CD4-positive, alpha-beta T cell treated with Interleukin-10 for 1 hour (primary cell): Measurements from ENCODE around the gene DHX36.

ENCODE experiments used
- DNase-seq: peaks from one replicate; pipeline ENCODE4 v3.0.0-alpha.2; 2020

Gene DHX36

GRCh38 chr3:154285221-154285620 lies 39.1 kb downstream of the DHX36 start:
- no peak for DNase-seq

- no peak for DNase-seq
Measured at GRCh38 chr3:154280161-154280560, 44.1 kb downstream of the DHX36 start.

- no peak for DNase-seq
Measured at GRCh38 chr3:154275965-154276364, 48.3 kb downstream of the DHX36 start.

GRCh38 chr3:154275292-154275691 lies 49.0 kb downstream of the DHX36 start:
- no peak for DNase-seq

- DNase-seq, result no peak
Measured at GRCh38 chr3:154274348-154274747, 49.9 kb downstream of the DHX36 start.

- no peak for DNase-seq
Measured at GRCh38 chr3:154273381-154273780, 50.9 kb downstream of the DHX36 start.

GRCh38 chr3:154254527-154254926 lies 69.8 kb downstream of the DHX36 start:
- DNase-seq, result no peak

- DNase-seq, result peak; percentile 58
Measured at GRCh38 chr3:154252759-154253638, 71.3 kb downstream of the DHX36 start.

- DNase-seq, result no peak
Measured at GRCh38 chr3:154251610-154252009, 72.7 kb downstream of the DHX36 start.

- DNase-seq, result no peak
Measured at GRCh38 chr3:154250291-154250690, 74.0 kb downstream of the DHX36 start.

GRCh38 chr3:154247806-154248415 lies 76.4 kb downstream of the DHX36 start:
- DNase-seq, result no peak

- DNase-seq, result no peak
Measured at GRCh38 chr3:154244644-154245043, 79.6 kb downstream of the DHX36 start.

- no peak for DNase-seq
Measured at GRCh38 chr3:154243353-154243752, 80.9 kb downstream of the DHX36 start.

- no peak for DNase-seq
Measured at GRCh38 chr3:154242766-154243165, 81.5 kb downstream of the DHX36 start.

GRCh38 chr3:154241496-154241895 lies 82.8 kb downstream of the DHX36 start:
- DNase-seq, result no peak

- no peak for DNase-seq
Measured at GRCh38 chr3:154240235-154240634, 84.1 kb downstream of the DHX36 start.

- DNase-seq, result no peak
Measured at GRCh38 chr3:154236331-154236730, 88.0 kb downstream of the DHX36 start.

GRCh38 chr3:154235330-154235729 lies 89.0 kb downstream of the DHX36 start:
- DNase-seq, result no peak

- no peak for DNase-seq
Measured at GRCh38 chr3:154229217-154229590, 95.1 kb downstream of the DHX36 start.

GRCh38 chr3:154228561-154229216 lies 95.6 kb downstream of the DHX36 start:
- DNase-seq, result no peak

GRCh38 chr3:154227531-154227930 lies 96.8 kb downstream of the DHX36 start:
- no peak for DNase-seq

- no peak for DNase-seq
Measured at GRCh38 chr3:154225536-154225935, 98.8 kb downstream of the DHX36 start.

GRCh38 chr3:154224866-154225265 lies 99.4 kb downstream of the DHX36 start:
- DNase-seq, result no peak

- no peak for DNase-seq
Measured at GRCh38 chr3:154224366-154224765, 99.9 kb downstream of the DHX36 start.
